ENCODE results near the gene SRMS.

DNA sequence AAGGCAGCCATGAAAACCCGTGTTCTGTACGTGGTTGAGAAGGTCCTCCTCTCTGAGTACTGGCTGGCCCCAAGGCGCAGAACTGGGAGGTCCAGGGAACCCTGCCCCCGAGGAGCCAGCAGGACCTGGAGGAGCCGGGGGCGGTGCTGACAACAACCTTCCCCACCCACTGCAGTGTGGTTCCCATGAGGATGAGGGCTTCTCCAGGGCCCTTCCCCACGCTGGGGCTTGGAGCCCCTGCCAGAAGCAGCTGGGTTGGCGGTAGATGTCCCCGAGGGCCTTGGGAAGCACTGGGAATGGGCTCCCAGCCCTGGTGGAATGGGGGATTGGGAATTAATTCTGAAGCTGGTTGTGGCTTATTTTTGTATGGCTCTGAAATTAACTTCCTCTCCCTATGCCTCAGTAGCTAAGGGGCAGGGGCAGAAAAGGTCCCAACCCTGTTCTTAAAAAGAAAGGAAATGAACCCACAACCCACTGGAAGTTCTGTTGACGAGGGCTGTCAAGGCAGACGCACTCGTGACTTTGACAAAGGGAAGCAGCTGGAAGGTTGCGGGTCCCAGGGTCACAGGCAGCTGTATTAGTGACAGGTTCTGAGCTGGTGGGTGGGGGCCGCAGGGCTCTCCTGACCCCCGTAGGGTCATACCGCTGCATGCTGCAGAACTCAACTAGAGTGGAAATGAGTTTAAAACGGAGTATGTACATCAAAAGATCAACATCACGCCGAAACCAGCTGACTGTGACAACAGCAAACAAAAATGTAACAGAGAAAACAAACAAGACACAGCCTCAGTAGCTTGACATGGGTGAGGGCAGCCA, 40.4 kb upstream of the SRMS start:
- TF ChIP-seq CTCF (IDR thresholded peaks at IDR 0.05), result no peak
- no peak for TF ChIP-seq EZH2 (IDR thresholded peaks at IDR 0.05)

Data from neural progenitor cell (in vitro differentiated cells).